Kidney epithelial cell (primary cell): ENCODE results near the gene CORO7. TPM values are rescaled to one million over a fixed set of nuclear protein-coding genes. Genes with fewer than 3 reads are reported as not detected.

Experiments used
- DNase-seq: peaks from one replicate; pipeline ENCODE4 v3.0.0-alpha.2; 2010; ENCODE audit warnings: low read depth
- H3K27me3 ChIP-seq: 2 replicates; pipeline ENCODE4 v1.6.0; 2011; ENCODE audit warnings: low read length; ENCODE audit not compliant: control insufficient read depth, insufficient read depth
- H3K36me3 ChIP-seq: 2 replicates; pipeline ENCODE4 v1.5.1; 2011; ENCODE audit warnings: low read length; ENCODE audit not compliant: control insufficient read depth, insufficient read depth
- H3K4me3 ChIP-seq: 2 replicates; pipeline ENCODE4 v1.5.1; 2011; ENCODE audit warnings: low read depth, mild to moderate bottlenecking, control low read depth, low read length
- total RNA-seq: library from RNA; depleted of rRNA; stranded (reverse); fragments of >200 nt; gene quantifications from 2 replicates; pipeline ENCODE4 v1.2.3, GENCODE V29; 2015
- TF ChIP-seq, protein P1 (sequence below): IDR thresholded peaks from 2 replicates; pipeline ENCODE4 v1.5.1; 2011; ENCODE audit warnings: mild to moderate bottlenecking, moderate library complexity, low read length, control low read depth, inconsistent platforms; ENCODE audit not compliant: insufficient read depth, poor library complexity, severe bottlenecking

The CORO7 gene
- total RNA-seq, 1 donor from 2014 or later: 57.3 TPM

DNA sequence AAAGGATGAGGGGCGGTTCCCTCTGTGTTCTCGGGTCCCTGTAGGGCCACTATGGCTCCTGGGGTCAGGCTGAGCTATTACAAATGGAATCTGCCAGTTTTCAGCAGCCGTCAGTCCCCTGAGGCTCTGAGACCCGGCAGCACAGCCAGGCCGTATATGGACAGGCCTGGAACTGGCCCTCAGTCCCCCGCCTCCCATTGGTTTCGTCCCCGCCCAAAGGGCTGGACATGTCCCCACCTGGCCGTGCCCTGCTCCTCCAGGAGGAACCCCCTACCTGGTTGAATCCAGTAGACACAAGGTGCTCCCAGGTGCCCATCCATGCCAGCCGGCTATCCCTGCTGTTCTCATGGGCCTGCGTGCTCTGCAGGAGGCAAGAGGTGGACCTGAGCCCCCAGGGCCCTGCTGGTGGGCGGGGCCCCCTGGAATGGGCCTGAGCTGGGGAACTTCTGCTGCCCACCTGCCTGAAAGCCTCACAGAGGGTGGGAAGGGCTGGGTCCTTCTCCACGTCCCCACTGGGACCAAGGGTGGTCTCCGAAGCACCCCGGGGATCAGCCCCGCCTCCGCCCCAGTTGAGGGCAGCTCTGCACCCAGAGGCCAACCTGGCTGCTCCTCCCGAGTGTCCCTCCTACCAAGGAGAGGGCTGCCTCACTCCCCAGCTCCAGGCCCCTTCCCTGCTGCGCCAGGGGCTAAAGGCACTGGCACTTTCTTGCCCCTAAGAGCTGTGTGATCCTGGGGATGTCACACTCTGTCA is 27.9 kb downstream of the CORO7 start:
- TF ChIP-seq, protein P1, sequence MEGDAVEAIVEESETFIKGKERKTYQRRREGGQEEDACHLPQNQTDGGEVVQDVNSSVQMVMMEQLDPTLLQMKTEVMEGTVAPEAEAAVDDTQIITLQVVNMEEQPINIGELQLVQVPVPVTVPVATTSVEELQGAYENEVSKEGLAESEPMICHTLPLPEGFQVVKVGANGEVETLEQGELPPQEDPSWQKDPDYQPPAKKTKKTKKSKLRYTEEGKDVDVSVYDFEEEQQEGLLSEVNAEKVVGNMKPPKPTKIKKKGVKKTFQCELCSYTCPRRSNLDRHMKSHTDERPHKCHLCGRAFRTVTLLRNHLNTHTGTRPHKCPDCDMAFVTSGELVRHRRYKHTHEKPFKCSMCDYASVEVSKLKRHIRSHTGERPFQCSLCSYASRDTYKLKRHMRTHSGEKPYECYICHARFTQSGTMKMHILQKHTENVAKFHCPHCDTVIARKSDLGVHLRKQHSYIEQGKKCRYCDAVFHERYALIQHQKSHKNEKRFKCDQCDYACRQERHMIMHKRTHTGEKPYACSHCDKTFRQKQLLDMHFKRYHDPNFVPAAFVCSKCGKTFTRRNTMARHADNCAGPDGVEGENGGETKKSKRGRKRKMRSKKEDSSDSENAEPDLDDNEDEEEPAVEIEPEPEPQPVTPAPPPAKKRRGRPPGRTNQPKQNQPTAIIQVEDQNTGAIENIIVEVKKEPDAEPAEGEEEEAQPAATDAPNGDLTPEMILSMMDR: no peak
- Histone ChIP-seq H3K4me3 (no peak overlapping the region), H3K27me3 (no peaks in the 10 kb centered on the region), H3K36me3 (no peaks in the 10 kb centered on the region)
- DNase-seq: no peak

DNA sequence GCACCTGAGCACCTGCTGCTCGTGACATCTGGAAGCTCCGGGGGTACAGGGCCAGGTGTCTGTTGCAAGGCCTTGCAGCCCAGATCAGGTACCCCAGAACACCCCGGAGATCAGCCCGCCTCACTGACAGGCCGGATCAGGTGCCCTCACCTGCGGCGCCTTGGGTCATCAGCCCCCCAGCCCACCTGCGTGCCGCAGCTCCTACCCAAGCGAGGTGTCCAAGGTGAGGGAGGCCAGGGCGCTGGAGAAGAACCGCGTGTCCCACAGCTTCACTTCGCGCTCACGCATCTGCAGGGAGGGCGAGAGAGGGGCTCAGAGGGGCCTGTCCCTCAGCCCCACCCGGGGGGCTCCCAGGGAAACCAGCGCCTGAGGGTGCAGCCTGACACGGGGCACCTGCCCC is 28.6 kb downstream of the CORO7 start:
- DNase-seq: no peak
- TF ChIP-seq, protein P1: no peak
- Histone ChIP-seq H3K36me3 (peaks cover 2% of the 10 kb centered on the region), H3K4me3 (no peak overlapping the region), H3K27me3 (no peaks in the 10 kb centered on the region)

DNA sequence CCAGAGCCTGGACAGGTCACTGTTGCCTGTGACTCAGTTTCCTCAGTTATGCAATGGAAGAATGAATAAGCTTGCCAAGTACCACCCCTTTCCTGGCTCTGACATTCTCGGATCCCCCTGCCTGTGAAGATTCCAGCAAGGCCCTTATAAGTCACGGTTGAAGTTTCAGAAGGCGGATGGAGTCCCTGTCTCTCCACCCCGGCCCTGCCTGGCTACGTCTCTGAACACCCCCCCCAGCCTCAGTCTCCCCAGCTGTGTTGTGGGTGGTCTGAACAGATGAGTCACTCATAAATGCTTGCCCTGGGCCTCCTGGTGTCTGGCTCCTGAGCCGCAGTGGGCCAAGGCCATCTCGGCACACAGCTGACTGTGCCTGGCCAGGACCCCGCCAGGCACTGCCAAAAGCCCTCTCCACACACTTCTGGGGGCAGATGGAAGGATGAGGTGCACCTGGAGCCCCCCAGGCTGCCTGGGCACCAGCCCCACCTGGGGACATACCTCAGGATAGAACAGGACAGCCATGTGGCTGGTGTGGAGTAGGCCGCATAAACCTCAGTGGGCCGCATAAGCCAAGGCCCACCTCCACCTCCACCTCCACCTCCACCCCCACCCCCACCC is 29.3 kb downstream of the CORO7 start:
- no peak overlapping the region for H3K4me3 ChIP-seq
- peaks cover 3% of the 10 kb centered on the region for H3K36me3 ChIP-seq
- no peak for DNase-seq
- TF ChIP-seq, protein P1: no peak
- no peaks in the 10 kb centered on the region for H3K27me3 ChIP-seq

DNA sequence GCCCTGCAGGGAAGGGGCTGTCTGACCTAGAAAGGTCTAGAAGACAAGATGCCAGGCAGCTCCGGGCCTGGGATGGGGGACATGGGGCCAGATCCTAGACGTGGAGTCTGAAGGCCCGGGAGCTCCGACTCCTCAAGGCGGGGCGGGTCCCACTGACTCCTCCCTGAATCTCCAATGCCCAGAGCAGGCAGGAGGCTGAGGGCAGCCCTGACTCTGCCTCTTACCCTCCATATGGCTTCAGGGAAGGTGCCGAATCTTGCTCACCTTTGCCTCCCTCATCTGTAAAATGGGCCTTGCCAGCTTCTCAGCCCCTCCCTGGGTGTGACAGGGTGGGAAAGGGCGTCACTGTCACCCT is 30.0 kb downstream of the CORO7 start:
- Histone ChIP-seq H3K4me3 (no peak overlapping the region), H3K27me3 (no peaks in the 10 kb centered on the region), H3K36me3 (peaks cover 3% of the 10 kb centered on the region)
- DNase-seq: no peak
- TF ChIP-seq, protein P1: no peak

DNA sequence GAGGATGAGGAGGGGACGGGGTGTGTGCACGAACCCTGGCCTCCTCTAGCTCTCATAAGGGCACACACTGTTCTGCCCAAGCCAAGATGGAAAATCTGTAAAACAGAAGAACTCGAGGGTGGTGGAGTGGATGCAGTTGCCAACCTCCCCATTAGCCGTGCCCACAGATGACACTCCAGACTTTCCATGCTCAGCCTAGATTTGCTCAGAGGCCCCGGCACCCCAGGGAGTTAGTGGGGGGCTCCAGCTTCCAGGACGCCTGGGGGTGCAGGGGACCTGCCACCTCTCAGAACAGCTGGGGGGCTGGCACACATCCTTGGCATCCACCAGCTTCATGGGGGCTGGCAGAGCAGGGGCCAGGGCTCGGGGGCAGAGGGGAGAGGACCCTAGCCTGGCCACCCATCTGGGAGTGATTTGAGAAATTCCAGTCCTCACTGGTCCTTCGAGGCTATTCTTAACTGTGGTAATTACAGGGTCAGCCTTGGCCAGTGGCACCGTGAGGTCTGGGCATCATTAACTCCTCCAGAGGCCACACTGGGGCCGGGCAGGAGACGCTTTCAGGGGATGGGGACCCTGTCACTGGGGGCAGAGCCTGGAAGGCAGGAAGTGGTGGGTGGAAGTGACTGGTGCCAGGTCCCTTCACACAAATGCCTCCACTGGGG is 30.5 kb downstream of the CORO7 start:
- H3K36me3 ChIP-seq: peaks cover 3% of the 10 kb centered on the region
- H3K4me3 ChIP-seq: no peak overlapping the region
- no peaks in the 10 kb centered on the region for H3K27me3 ChIP-seq
- no peak for DNase-seq
- TF ChIP-seq, protein P1: no peak
